ENCODE measurements around the gene ADAM11. TPM values are rescaled to one million over a fixed set of nuclear protein-coding genes. Genes with fewer than 3 reads are reported as not detected.
"Not testable (repeated sequence)": the region's sequence is repeated elsewhere in the genome, so short reads cannot be mapped to it uniquely, and the experiment has no call there.

The ADAM11 gene
- total and polyA plus RNA-seq, 2 donors, result 0.81 to 1.9 TPM

DNA sequence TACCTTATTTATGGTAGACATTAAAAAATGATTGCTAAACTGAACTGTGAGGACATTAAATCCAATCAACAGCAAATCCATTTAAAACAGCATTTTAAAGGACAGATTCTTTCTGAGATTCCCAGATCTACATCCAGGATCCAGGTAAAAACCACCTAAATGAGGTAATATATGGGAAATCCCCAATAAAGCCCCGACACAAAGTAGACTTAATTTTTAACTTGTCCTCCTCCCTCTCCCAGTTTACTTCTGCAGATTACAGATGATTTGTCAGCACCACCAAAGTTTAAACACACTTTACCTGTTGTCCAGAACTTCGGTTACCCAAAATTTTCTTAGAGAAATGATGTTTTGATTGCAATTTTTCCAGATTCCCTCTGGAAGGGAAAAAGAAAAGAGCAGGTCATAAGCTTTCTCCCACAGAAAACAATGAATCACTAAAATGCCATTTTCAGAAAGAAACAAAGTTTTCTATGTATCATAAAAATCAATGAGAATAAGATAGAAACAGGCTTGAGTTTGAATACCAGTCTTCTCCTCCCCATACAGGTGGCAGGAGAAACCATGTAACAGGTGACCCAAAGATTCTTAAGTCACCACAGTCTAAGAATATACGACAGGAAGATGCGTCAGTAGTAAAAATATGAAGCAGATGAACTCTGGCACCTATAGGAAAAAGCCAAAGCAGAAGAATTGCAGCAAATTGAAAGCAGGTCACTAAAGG is 48.5 kb downstream of the ADAM11 start:
- WGBS, result 76% methylated on average over 4 of the region's 4 CpGs
- no peak overlapping the region for H3K4me3 ChIP-seq (ENCODE audit: low read depth, low read length)
- no peak for DNase-seq (ENCODE audit: extremely low spot score)
- H3K27ac ChIP-seq (ENCODE audit: low read depth), result no peak overlapping the region
- H3K4me1 ChIP-seq (ENCODE audit: insufficient read depth), result no peaks in the 10 kb centered on the region
- H3K36me3 ChIP-seq (ENCODE audit: insufficient read depth), result no peaks in the 10 kb centered on the region

DNA sequence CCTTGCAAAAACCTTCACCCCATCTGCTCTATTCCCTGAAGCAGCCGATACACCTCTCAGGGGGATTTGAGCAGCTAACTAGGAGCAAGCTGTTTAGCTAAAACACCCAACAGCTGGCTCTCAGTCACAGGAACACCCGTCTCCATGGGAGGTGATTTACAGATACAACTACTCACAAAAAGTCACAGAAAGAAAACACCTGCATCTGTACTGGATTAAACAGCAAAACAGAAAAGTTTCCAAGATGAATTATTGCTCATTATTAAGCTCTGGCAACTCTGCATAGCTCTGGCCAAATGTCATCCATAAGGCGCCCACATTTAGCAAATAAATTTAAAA is 49.0 kb downstream of the ADAM11 start:
- H3K36me3 ChIP-seq (ENCODE audit: insufficient read depth), result no peaks in the 10 kb centered on the region
- no peak overlapping the region for H3K4me3 ChIP-seq (ENCODE audit: low read depth, low read length)
- 43% methylated on average over 3 of the region's 3 CpGs for WGBS
- no peak overlapping the region for H3K27ac ChIP-seq (ENCODE audit: low read depth)
- DNase-seq (ENCODE audit: extremely low spot score), result no peak
- no peaks in the 10 kb centered on the region for H3K4me1 ChIP-seq (ENCODE audit: insufficient read depth)

DNA sequence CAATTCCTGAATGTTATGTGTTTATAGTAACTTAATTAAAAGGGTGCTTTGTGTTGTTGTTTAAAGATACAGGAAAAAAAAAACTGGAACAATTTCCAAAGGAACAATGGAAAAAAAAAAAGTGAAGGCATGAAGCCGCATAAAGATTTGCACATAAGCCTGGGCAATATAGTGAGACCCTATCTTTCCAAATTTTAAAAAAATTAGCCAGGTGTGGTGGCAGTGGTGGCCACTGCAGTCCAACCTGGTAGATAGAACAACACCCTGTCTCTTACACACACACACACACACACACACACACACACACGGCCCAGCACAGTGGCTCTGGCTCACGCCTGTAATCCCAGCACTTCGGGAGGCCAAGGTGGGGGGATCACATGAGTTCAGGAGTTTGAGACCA is 49.4 kb downstream of the ADAM11 start:
- H3K4me1 ChIP-seq (ENCODE audit: insufficient read depth), result no peaks in the 10 kb centered on the region
- no peak overlapping the region for H3K4me3 ChIP-seq (ENCODE audit: low read depth, low read length)
- no peaks in the 10 kb centered on the region for H3K36me3 ChIP-seq (ENCODE audit: insufficient read depth)
- 86% methylated on average over 4 of the region's 4 CpGs for WGBS
- DNase-seq (ENCODE audit: extremely low spot score), result no peak
- H3K27ac ChIP-seq (ENCODE audit: low read depth), result no peak overlapping the region

DNA sequence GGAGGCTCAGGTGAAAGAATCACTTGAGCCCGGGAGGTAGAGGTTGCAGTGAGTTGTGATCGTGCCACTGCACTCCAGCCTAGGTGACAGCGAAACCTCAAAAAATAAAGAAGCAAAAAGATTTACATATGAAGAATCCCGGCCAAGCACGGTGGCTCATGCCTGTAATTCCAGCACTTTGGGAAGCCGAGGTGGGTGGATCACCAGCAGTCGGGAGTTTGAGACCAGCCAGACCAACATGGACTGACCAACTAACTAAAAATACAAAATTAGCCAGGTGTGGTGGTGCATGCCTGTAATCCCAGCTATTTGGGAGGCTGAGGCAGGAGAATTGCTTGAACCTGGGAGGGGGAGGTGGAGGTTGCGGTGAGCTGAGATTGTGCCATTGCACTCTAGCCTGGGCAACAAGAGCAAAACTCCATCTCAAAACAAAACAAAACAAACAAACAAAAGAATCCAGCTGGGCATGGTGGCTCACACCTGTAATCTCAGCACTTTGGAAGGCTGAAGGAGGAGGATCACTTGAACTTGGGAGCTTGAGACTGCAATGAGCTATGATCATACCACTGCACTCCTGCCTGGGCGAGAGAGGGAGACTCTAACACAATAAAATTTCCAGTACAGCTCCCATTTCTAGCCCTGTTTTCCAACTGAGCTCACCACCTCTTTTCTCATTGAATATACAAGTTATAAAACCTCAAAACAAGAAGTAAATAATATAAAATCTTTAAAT is 50.0 kb downstream of the ADAM11 start:
- not testable (repeated sequence) for DNase-seq (ENCODE audit: extremely low spot score); H3K4me1 ChIP-seq (ENCODE audit: insufficient read depth); H3K27ac ChIP-seq (ENCODE audit: low read depth); H3K36me3 ChIP-seq (ENCODE audit: insufficient read depth); H3K4me3 ChIP-seq (ENCODE audit: low read depth, low read length)
- WGBS, result 91% methylated on average over 9 of the region's 9 CpGs

DNA sequence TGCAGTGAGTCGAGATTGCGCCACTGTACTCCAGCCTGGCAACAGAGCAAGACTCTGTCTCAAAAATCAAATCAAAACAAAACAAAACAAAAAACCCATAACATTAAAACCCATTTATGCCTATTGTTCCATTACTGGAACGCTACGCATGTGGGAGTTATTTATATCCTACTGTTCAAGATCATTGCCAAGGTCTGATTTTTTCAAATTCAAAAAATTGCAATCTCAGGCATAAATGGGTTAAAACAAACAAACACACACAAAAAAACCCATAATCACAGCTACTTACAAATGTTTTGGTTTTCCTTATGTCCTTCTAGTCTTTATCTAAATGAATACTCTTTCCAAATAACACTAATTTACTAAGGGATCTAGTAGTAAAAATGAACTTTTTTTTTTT is 53.5 kb downstream of the ADAM11 start:
- no peak overlapping the region for H3K27ac ChIP-seq (ENCODE audit: low read depth)
- H3K4me1 ChIP-seq (ENCODE audit: insufficient read depth), result no peaks in the 10 kb centered on the region
- no peak overlapping the region for H3K4me3 ChIP-seq (ENCODE audit: low read depth, low read length)
- WGBS, result 38% methylated on average over 4 of the region's 4 CpGs
- DNase-seq (ENCODE audit: extremely low spot score), result no peak
- no peaks in the 10 kb centered on the region for H3K36me3 ChIP-seq (ENCODE audit: insufficient read depth)

DNA sequence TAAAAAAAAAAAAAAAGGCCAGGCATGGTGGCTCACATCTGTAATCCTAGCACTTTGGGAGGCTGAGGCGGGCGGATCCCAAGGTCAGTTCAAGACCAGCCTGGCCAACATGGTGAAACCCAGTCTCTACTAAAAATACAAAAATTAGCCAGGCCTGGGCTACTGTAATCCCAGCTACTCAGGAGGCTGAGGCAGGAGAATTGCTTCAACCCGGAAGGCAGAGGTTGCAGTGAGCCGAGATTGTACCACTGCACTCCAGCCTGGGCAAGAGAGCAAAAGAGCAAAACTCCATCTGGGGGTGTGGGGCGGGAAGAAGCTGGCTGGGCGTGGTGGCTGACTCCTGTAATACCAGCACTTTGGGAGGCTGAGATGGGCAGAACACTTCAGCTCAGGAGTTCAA is 59.7 kb downstream of the ADAM11 start:
- H3K4me3 ChIP-seq (ENCODE audit: low read depth, low read length); H3K4me1 ChIP-seq (ENCODE audit: insufficient read depth); DNase-seq (ENCODE audit: extremely low spot score); H3K27ac ChIP-seq (ENCODE audit: low read depth); H3K36me3 ChIP-seq (ENCODE audit: insufficient read depth): not testable (repeated sequence)
- 77% methylated on average over 6 of the region's 6 CpGs for WGBS

DNA sequence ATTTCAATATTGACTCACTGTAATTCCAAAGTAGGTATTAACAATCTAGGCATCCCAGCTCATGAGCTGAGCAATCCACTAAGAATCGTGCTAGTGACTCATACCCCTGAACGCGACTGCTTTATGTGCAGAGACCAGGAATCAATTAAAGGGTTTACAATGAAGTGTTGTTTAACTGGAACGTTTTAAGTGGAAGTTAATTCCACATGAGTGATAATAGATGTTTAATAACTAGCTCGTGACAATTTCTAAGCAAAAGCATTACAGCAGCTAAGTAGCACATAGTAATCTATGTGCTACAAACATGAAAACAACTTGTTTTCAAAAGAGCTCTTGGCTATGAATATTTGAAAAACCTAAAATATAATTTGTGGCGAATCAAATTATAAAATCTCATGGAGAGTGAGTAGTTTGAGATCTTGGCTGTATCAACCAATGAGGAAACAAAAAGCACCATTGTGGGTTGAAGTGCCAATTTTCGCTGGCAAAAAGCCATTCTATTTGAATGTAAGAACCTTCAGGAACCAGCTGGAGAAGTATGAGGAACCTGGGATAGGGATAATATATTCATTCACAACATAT is 61.9 kb downstream of the ADAM11 start:
- Histone ChIP-seq H3K4me3 (ENCODE audit: low read depth, low read length) (no peak overlapping the region), H3K4me1 (ENCODE audit: insufficient read depth) (no peaks in the 10 kb centered on the region), H3K27ac (ENCODE audit: low read depth) (peak overlapping the region; percentile 38), H3K36me3 (ENCODE audit: insufficient read depth) (no peaks in the 10 kb centered on the region)
- WGBS, result 24% methylated on average over 7 of the region's 7 CpGs
- no peak for DNase-seq (ENCODE audit: extremely low spot score)

DNA sequence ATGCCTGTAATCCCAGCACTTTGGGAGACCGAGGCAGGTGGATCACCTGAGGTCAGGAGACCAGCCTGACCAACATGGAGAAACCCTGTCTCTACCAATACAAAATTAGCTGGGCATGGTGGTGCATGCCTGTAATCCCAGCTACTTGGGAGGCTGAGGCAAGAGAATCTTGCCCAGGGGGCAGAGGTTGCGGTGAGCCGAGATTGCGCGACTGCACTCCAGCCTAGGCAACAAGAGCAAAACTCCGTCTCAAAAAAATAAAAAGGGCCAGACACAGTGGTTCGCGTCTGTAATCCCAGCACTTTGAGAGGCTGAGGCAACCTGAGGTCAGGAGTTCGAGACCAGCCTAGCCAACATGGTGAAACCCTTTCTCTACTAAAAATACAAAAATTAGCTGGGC is 66.4 kb downstream of the ADAM11 start:
- H3K27ac ChIP-seq (ENCODE audit: low read depth); H3K36me3 ChIP-seq (ENCODE audit: insufficient read depth); H3K4me3 ChIP-seq (ENCODE audit: low read depth, low read length); DNase-seq (ENCODE audit: extremely low spot score); H3K4me1 ChIP-seq (ENCODE audit: insufficient read depth): not testable (repeated sequence)
- WGBS, result 95% methylated on average over 9 of the region's 9 CpGs

DNA sequence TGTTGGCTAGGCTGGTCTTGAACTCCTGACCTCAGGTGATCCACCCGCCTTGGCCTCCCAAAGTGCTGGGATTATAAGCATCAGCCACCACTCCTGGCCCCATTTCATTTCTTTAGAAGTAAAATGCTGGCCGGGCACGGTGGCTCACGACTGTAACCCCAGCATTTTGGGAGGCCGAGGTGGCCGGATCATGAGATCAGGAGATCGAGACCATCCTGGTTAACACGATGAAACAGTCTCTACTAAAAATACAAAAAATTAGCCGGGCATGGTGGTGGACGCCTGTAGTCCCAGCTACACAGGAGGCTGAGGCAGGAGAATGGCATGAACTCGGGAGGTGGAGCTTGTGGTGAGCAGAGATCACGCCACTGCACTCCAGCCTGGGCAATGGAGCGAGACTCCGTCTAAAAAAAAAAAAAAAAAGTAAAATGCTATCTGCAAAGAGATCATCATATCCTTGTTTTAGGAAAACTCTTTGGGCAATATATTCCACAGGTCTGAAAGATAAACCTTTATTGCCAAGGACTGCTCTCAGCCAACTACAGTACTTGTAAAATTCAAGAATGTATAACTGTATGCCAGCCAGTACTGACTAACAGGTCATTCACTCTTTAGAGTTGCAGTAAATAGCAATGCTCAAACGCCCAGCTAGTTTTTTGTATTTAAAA is 67.5 kb downstream of the ADAM11 start:
- H3K27ac ChIP-seq (ENCODE audit: low read depth), result no peak overlapping the region
- no peak for DNase-seq (ENCODE audit: extremely low spot score)
- no peaks in the 10 kb centered on the region for H3K36me3 ChIP-seq (ENCODE audit: insufficient read depth)
- 77% methylated on average over 15 of the region's 15 CpGs for WGBS
- H3K4me1 ChIP-seq (ENCODE audit: insufficient read depth), result no peaks in the 10 kb centered on the region
- H3K4me3 ChIP-seq (ENCODE audit: low read depth, low read length), result no peak overlapping the region

DNA sequence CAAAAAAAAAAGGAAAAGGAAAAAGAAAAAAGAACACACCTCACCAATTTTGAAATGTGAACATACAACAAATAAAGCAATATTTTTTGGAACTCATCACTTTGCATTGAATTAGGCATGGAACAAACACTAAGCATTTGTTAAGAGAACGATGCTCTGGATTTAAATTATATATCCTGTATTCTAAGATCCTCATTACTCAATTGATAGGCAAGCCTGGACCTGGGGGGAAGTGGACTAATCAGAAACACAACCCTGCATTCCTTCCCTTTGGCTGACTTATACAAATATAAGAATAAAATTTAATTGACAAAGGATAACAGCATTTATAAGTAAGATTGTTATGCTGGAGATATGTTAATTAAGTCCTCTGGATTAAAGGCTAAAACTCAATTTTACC is 69.1 kb downstream of the ADAM11 start:
- 37% methylated on average over 1 of the region's 1 CpG for WGBS
- peak overlapping the region; percentile 23 for H3K27ac ChIP-seq (ENCODE audit: low read depth)
- H3K4me3 ChIP-seq (ENCODE audit: low read depth, low read length), result no peak overlapping the region
- H3K4me1 ChIP-seq (ENCODE audit: insufficient read depth), result no peaks in the 10 kb centered on the region
- DNase-seq (ENCODE audit: extremely low spot score), result no peak
- H3K36me3 ChIP-seq (ENCODE audit: insufficient read depth), result no peaks in the 10 kb centered on the region

DNA sequence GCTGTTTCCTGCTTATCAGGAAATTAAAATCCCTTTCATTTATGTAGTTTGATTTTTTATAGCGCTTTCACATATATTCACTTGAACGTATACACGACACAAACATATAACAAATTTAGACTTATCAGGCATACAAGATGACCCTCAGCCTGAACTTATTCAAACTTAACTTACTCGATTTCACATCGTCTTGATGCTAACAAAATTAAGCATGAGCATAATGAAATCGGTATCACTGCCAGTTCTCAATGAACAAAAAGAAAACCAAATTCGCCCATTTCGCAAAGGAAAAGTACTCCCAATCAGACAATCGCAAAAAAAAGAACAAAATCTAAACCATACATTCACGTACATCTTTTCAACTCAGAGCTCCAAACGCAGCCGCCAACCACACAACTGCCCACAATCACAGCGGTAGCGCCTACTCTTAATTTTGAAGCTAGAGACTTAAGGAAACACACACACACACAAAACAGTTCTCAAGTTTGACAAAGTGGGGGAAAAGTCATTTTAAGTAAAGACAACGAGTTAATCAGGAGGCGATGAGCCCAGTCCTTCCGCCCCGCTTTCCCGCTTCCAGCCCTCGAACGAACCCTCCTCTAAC is 70.2 kb downstream of the ADAM11 start:
- DNase-seq (ENCODE audit: extremely low spot score), result no peak
- Histone ChIP-seq H3K27ac (ENCODE audit: low read depth) (peak overlapping the region; percentile 71), H3K36me3 (ENCODE audit: insufficient read depth) (no peaks in the 10 kb centered on the region), H3K4me3 (ENCODE audit: low read depth, low read length) (peak overlapping the region; percentile 86), H3K4me1 (ENCODE audit: insufficient read depth) (no peaks in the 10 kb centered on the region)
- 1% methylated on average over 21 of the region's 21 CpGs for WGBS

DNA sequence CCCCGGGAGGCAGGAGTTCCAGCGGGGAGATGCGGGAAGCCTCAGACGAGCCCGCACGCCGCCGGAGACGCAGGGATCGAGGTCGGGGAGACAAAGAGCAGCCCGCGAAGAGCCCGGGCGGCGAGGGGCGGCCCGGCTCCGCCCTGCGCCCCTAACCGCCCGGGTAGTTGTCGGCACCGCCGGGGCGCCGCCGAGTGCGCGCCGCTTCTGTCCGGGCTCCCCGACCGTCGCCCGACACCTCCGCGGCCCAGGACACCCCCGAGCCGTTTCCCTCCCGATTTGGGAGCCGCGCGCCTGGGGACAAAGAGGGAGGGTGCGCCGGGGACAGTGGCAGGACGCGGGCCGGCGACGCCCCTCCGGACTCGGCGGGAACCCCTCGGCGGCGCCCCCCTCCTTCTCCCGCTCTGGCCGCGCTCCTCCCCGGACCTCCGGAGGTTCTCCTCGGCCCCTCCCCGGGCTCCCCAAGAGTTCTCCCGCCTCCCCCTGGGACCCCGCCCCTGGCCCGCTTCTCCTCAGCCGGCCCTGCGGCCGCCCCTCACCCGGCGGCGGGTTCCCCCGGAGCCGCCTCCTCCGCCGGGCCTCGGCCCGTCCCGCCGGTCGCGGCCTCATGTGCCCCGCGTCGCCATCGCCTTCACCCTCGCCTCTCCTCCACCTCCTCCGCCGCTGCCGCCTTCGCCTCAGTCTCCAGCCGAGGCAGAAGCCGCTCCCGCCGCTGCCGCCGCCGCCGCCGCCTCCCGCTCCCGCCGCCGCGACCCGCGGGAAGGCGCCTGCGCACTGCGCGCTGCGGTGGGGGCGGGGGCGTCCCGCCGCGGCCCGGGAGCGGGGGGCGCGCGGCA is 71.0 kb downstream of the ADAM11 start, which contains the start of gene GJC1:
Gene GJC1 (minus strand): TSS at position 765 of the 836 bp plus-strand sequence. CDS start 24,470 bp downstream, outside the sequence.
- DNase-seq (ENCODE audit: extremely low spot score), result no peak
- Histone ChIP-seq H3K27ac (ENCODE audit: low read depth) (peak within 1 kb of the TSS; percentile 71), H3K36me3 (ENCODE audit: insufficient read depth) (no peaks in the 10 kb centered on the region), H3K4me1 (ENCODE audit: insufficient read depth) (no peaks in the 10 kb centered on the region), H3K4me3 (ENCODE audit: low read depth, low read length) (peak within 1 kb of the TSS; percentile 86)
- WGBS, result under 1% methylated on average over 122 of the region's 123 CpGs

Measured in urinary bladder (tissue), 4 donors.